Osteoblast (primary cell): Measurements from ENCODE around the gene NMNAT3. TPM values are rescaled to one million over a fixed set of nuclear protein-coding genes. Genes with fewer than 3 reads are reported as not detected.

Source experiments
- DNase-seq: peaks from one replicate; pipeline ENCODE4 v3.0.0; 2011; ENCODE audit warnings: low spot score, mixed read lengths; ENCODE audit not compliant: insufficient read length; ENCODE audit errors: missing footprints
- H2AFZ ChIP-seq: 2 replicates; pipeline ENCODE4 v1.6.0; 2011; ENCODE audit warnings: mild to moderate bottlenecking, low read length
- H3K27ac ChIP-seq: 2 replicates; pipeline ENCODE4 v1.5.1; 2011; ENCODE audit warnings: mild to moderate bottlenecking, low read depth, low read length, moderate library complexity
- H3K27me3 ChIP-seq: 2 replicates; pipeline ENCODE4 v1.6.0; 2012; ENCODE audit warnings: mild to moderate bottlenecking, control low read depth, inconsistent platforms, low read length, moderate library complexity; ENCODE audit not compliant: insufficient read depth
- H3K36me3 ChIP-seq: 2 replicates; pipeline ENCODE4 v1.5.1; 2011; ENCODE audit warnings: mild to moderate bottlenecking, low read length, control low read depth, moderate library complexity; ENCODE audit not compliant: insufficient read depth
- H3K4me1 ChIP-seq: 2 replicates; pipeline ENCODE4 v1.5.1; 2011; ENCODE audit warnings: mild to moderate bottlenecking, low read length, control low read depth, moderate library complexity; ENCODE audit not compliant: insufficient read depth
- H3K4me2 ChIP-seq: 2 replicates; pipeline ENCODE4 v1.6.0; 2011; ENCODE audit warnings: mild to moderate bottlenecking, low read length; ENCODE audit not compliant: insufficient read depth
- H3K4me3 ChIP-seq: fragments of 200-600 bp; sonication (generic); 3 replicates; pipeline ENCODE4 v1.5.1; 2012; ENCODE audit warnings: mild to moderate bottlenecking, low read length, inconsistent platforms; ENCODE audit not compliant: insufficient read depth
- H3K79me2 ChIP-seq: 2 replicates; pipeline ENCODE4 v1.6.0; 2012; ENCODE audit warnings: mild to moderate bottlenecking, low read length, control low read depth, inconsistent platforms; ENCODE audit not compliant: insufficient read depth
- H3K9me3 ChIP-seq: 2 replicates; pipeline ENCODE4 v1.5.1; 2011; ENCODE audit warnings: low read depth, low read length, control low read depth
- H4K20me1 ChIP-seq: 2 replicates; pipeline ENCODE4 v1.6.0; 2012; ENCODE audit warnings: mild to moderate bottlenecking, low read length, control low read depth; ENCODE audit not compliant: insufficient read depth
- total RNA-seq: library from RNA; depleted of rRNA; stranded (reverse); fragments of >200 nt; gene quantifications from 2 replicates; pipeline ENCODE4 v1.2.3, GENCODE V29; 2012
- TF ChIP-seq, protein P1 (sequence below): IDR thresholded peaks from 2 replicates; pipeline ENCODE4 v1.5.1; 2011; ENCODE audit warnings: mild to moderate bottlenecking, low read depth, low read length, moderate library complexity; ENCODE audit errors: extremely low read depth

Gene NMNAT3
- total RNA-seq, 1 donor: 0.36 TPM

DNA sequence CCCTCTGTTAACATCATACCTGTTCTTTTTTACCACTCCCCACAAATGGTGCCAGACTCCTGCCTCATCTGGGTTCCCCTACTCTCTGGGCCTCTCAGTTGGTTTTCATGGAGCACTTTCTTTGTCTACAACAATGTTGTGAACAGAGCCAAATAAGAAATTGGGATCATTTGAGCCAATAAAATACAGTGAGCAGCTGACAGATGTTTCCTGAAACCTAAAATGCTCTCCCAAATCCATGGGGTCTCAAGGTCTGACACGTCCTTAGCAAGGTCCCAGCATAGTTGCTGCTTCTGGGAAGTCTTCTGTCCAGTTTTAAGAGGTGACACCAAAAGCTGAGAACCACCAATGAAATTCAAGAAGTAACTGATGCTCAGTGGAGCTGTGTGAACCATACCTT, 1.7 kb downstream of the NMNAT3 start:
- no peaks in the 10 kb centered on the region for H3K36me3 ChIP-seq
- H3K27ac ChIP-seq: no peak overlapping the region
- no peak overlapping the region for H3K4me2 ChIP-seq
- TF ChIP-seq, protein P1, sequence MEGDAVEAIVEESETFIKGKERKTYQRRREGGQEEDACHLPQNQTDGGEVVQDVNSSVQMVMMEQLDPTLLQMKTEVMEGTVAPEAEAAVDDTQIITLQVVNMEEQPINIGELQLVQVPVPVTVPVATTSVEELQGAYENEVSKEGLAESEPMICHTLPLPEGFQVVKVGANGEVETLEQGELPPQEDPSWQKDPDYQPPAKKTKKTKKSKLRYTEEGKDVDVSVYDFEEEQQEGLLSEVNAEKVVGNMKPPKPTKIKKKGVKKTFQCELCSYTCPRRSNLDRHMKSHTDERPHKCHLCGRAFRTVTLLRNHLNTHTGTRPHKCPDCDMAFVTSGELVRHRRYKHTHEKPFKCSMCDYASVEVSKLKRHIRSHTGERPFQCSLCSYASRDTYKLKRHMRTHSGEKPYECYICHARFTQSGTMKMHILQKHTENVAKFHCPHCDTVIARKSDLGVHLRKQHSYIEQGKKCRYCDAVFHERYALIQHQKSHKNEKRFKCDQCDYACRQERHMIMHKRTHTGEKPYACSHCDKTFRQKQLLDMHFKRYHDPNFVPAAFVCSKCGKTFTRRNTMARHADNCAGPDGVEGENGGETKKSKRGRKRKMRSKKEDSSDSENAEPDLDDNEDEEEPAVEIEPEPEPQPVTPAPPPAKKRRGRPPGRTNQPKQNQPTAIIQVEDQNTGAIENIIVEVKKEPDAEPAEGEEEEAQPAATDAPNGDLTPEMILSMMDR: no peak
- no peak overlapping the region for H3K4me3 ChIP-seq
- H4K20me1 ChIP-seq: no peaks in the 10 kb centered on the region
- no peaks in the 10 kb centered on the region for H3K27me3 ChIP-seq
- no peak for DNase-seq
- H3K9me3 ChIP-seq: no peaks in the 10 kb centered on the region
- no peaks in the 10 kb centered on the region for H3K79me2 ChIP-seq
- H2AFZ ChIP-seq: no peak overlapping the region
- H3K4me1 ChIP-seq: no peaks in the 10 kb centered on the region

DNA sequence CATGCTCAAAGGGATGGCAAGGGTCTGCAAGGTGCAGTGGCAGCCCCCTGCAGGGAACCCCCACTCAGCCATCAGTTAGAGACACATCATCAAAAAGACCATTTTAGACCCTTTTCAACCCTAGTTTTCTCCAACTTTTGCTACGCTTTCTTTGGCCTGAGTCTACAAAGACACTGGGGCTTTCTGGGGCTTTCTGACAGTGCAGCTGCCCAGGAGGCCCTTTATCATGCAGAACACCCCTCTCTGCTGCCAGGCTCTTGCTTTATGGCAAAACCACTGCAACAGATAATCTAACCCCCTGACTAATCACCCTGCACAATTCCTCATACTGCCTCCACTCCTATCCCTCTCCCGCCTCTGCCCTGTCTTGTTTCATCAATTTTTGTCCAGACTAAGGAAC, 2.4 kb downstream of the NMNAT3 start:
- TF ChIP-seq, protein P1: no peak
- DNase-seq: no peak
- no peaks in the 10 kb centered on the region for H3K36me3 ChIP-seq
- no peak overlapping the region for H3K4me3 ChIP-seq
- no peaks in the 10 kb centered on the region for H3K9me3 ChIP-seq
- no peaks in the 10 kb centered on the region for H3K4me1 ChIP-seq
- no peak overlapping the region for H3K4me2 ChIP-seq
- no peaks in the 10 kb centered on the region for H3K27me3 ChIP-seq
- H2AFZ ChIP-seq: no peak overlapping the region
- no peak overlapping the region for H3K27ac ChIP-seq
- no peaks in the 10 kb centered on the region for H4K20me1 ChIP-seq
- no peaks in the 10 kb centered on the region for H3K79me2 ChIP-seq

DNA sequence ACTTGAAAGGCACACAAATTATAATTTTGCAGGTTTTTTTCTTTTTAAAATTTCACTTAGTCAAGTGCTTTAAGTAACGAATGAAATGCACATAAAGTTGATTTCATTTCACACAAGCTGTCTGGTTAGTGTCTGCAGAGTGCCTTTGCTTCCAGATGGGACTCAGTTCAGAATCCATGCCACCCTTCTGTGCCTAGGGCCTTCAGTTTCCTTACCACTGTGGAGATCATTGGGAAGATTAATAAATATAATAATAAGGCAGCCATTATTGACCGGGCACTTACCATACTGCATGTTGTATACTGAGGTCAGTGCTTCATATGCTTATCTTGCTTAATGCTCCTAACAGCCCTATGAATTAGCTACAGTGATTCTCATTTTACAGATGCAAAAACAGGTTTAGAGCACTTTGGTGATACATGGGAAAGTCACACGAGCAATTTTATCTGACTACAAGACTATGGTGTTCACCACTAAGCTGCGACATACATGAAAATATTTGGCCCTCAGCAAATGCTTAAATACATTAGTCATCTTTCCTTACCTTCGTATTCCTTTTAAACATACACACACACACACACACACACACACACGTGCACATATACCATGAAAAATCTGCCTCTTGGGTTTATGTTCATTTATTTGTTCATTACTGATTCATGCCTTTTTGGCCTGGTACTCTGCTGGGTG, 3.1 kb downstream of the NMNAT3 start:
- no peaks in the 10 kb centered on the region for H3K27me3 ChIP-seq
- DNase-seq: no peak
- no peaks in the 10 kb centered on the region for H4K20me1 ChIP-seq
- no peak overlapping the region for H3K27ac ChIP-seq
- no peaks in the 10 kb centered on the region for H3K4me1 ChIP-seq
- H3K79me2 ChIP-seq: no peaks in the 10 kb centered on the region
- no peaks in the 10 kb centered on the region for H3K36me3 ChIP-seq
- TF ChIP-seq, protein P1: no peak
- no peak overlapping the region for H3K4me3 ChIP-seq
- no peak overlapping the region for H3K4me2 ChIP-seq
- H2AFZ ChIP-seq: no peak overlapping the region
- H3K9me3 ChIP-seq: no peaks in the 10 kb centered on the region

DNA sequence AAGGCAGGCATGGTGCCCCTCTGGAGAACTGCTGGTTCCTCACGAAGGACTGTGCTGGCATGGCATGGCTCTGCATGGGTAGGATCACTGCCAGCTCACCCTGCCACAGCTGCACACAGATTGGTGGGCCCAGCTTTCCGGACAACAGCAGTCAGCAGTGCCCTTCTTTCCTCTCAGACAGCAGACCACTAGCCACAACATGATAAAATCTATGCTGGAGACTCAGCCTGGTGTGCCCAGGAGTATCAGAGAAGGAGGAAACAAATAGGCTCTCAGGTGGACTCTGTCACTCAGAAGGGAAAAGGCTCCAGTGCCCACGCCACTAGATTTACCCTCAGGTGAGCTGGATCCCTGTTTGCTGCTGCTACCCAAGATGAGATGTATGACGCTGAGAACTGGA, 4.9 kb downstream of the NMNAT3 start:
- Histone ChIP-seq H3K9me3 (no peaks in the 10 kb centered on the region), H3K36me3 (no peaks in the 10 kb centered on the region), H3K4me1 (no peaks in the 10 kb centered on the region), H3K4me2 (no peak overlapping the region), H4K20me1 (no peaks in the 10 kb centered on the region), H2AFZ (no peak overlapping the region), H3K27me3 (no peaks in the 10 kb centered on the region), H3K27ac (no peak overlapping the region), H3K4me3 (no peak overlapping the region), H3K79me2 (no peaks in the 10 kb centered on the region)
- DNase-seq: no peak
- TF ChIP-seq, protein P1: no peak
